HG03558 (cell line): ENCODE results near the gene RGMA.
A peak's percentile ranks its signal among the peaks of the same experiment; 100 is the strongest.

Source experiments
- ATAC-seq: cut with Tn5 transposase; IDR thresholded peaks from one replicate; pipeline ENCODE4 v1.9.1; 2021; ENCODE audit warnings: moderate number of reproducible peaks; ENCODE audit not compliant: unreplicated experiment; ENCODE audit errors: extremely low read depth

RGMA gene

DNA sequence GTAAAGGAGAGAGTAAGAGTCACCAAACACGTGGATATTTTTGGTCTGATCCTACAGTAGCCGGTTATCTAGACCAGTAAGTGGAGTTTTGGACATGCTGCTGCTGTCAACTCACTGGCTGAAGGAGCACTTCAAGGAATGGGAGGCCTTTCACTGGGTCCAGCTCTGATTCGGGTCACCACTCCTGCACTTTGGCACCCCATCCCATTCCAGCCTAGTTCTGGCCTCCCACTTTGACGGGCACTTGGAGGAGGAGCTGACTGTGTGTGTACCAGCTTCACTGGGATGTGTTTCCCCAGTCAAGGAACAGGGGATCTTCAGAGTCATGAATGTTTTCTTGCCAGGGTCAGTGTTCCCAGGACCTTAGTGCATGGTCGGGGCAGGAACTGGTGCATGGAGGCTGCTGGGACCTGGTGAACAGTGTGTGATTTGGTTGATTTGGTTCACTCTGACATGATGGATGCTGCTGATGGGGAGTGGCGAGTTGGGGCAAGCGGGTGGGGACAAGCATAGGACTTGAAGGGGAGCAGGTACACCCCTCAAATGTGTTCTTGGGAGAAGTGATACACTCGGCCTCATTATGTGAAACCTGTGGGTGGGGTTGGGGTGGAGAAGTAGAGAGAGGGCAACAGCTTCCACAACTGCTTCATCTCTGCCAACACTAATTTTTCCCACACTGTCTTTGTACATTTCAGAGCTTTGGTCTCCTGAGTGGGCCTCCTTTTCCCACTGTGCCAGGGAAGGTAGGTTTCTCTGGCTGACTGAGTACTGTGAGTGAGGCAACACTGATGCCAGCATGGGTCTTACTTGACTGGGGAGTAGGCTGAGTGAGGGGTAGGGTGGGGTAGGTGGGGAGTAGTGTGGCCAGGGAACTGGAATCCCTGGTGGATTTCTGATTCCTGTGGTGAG is 64.0 kb downstream of the RGMA start:
- no peak for ATAC-seq

DNA sequence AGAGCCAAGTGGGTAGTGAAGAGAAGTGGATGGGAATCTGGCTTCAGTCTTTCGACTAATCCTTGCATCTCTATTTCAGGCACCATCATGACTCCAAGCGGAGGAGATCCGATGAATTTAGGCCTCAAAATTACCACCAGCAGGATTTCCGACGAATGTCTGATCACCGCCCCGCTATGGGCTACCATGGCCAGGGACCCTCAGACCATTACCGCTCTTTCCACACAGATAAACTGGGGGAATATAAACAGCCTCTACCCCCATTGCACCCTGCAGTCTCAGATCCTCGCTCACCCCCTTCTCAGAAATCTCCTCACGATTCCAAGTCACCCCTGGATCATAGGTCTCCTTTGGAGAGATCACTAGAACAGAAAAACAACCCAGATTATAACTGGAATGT is 64.7 kb downstream of the RGMA start:
- no peak for ATAC-seq

DNA sequence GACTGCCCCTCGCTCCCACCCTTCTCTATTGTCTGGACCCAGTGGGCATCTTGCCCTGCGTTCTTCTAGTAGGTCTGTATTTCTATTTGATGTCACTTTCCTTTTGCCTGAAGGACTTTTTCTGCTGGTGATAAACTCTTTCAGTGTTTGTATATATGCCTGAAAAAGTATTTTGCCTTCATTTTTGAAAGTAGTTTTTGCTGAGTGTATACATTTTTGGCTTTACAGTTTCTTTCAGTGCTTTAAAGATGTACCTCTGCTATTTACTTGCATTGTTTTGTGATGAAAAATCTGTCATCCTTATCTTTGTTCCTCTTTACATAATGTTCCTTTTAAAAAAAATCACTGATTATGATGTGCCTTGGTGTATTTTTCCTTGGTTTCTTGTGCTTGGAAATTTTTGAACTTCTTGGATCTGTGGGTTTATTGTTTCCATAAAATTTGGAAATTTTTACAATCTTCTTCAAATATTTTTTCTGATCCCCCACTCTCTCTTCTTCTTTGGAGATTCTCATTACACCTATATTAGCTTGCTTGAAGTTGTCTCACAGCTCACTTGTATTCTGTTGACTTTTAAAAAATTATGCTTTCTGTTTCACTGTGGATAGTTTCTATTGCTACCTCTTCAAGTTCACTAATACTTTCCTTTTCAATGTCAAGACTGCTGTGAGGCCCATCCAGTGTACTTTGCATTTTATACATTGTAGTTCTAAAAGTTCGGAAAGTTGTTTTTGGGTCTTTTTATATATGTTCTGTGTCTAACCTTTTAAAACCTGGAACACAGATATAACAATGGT is 67.8 kb downstream of the RGMA start:
- ATAC-seq: peak; percentile 77

DNA sequence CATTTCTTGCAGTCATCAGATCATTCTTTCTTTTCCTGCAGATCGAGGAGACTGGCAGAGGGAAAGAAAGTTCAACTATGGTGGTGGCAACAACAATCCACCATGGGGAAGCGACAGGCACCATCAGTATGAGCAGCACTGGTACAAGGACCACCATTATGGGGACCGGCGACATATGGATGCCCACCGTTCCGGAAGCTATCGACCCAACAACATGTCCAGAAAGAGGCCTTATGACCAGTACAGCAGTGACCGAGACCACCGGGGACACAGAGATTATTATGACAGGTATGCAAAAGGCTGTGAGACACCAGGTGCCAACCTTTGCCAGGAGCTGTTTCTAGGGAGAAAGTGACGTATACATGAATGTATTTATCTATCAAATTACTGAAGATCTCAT is 69.0 kb downstream of the RGMA start:
- no peak for ATAC-seq

DNA sequence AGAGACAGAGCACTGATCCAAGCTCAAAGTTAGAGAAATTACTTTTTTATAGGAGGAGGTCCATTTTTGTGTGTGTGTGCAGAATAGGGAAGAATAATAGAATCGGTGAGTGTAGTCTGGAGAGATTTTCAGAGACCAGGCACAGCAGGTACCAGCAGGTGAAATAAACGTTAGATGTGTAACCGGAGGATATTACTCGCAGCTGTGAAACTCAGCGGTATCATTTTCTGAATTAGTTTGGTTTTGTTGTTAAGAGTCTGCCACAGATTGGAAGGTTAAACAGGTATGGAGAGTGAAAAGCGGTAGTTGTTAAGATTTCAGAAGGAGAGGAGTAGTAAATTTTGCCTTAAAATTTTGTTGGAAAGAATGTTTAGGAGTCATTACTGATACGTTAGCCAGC is 69.9 kb downstream of the RGMA start:
- no peak for ATAC-seq

DNA sequence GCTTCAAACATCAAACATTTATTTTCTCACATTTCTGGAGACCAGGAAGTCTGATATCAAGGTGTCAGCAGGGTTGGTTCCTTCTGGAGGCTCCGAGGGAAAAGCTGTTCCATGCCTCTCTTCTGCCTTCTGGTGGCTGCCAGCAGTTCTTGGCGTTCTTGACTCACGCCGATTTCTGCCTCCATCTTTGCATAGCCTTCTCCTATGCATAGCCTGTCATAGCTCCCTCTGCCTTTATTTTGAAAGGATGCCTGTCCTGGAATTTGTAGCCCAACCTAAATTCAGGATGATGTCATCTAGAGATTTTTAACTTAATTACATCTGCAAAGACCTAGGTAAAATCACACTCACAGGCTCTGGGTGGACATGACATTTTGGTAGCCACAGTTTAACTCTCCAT is 70.4 kb downstream of the RGMA start:
- no peak for ATAC-seq

DNA sequence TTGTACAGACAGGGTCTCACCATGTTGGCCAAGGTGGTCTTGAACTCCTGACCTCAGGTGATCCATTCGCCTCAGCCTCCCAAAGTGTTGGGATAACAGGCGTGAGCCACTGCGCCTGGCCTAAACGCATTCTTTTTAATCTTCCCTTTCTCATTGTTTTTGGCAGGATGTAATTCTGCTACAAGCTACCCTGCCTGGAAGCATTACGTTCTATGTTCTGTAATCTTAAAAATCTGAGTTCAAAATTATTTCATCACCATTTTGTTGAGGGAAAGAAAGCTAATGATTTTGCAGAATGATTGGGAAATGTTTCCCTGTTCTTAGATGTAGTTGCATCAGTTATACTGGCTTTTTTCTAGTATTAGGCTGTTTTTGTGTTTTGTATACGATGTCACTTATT is 71.5 kb downstream of the RGMA start:
- no peak for ATAC-seq

DNA sequence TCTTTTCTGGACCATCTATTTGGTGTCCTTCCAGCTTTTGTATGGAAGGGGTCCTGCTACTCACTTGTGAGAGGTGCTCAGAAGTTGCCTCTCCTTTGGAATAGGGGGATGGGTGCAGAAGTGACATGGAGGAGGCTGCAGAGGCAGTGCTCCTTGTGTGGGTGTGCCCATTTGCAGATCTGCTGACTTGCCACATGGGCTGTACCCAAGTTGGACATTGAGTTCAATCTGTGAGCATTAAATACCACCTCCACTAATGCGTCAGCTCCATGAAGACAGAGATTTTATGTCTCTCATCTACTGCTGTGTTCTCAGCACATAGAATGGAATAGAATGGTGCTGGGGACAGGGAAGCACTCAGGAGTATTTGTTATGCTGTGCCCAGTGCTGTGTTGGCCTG is 76.2 kb downstream of the RGMA start:
- ATAC-seq: no peak

DNA sequence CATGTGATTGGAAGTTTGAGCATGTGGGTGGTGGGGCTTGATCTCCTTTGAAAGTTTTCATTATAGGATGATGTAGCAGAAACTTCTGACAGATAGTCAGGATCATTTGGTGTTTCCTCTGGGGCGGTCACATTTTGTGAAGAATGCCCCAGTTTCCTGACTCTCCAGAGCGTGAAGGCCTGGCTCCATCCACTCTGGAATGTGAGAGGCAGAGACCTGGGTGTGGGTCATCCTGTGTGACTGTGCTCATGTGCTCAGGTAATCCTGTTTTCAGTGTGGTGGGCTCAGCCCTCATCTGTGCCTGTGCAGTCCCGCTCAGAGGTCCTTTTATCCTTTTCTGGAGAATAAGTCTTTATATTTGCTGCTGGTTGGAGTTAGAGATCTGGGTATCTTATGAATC is 81.0 kb downstream of the RGMA start:
- no peak for ATAC-seq

DNA sequence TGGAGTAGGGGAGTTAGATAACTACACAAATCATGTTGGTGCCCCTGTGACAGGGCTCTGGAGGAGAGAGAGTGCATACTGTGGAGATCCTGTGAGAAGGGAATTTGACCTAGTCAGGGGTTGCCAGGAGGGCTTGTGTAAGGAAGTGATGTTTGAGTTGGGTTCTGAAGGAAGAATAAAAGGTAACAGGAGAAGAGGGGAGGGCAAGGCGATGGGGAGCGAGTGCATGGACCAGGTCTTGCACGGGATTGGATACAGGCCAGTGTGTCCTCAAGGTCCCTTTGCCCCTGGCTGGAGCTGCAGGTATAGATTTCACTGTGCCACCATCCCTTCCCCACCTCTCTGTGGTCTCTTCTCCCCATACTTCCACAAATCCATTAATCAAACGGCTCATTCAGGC is 83.9 kb downstream of the RGMA start:
- no peak for ATAC-seq

DNA sequence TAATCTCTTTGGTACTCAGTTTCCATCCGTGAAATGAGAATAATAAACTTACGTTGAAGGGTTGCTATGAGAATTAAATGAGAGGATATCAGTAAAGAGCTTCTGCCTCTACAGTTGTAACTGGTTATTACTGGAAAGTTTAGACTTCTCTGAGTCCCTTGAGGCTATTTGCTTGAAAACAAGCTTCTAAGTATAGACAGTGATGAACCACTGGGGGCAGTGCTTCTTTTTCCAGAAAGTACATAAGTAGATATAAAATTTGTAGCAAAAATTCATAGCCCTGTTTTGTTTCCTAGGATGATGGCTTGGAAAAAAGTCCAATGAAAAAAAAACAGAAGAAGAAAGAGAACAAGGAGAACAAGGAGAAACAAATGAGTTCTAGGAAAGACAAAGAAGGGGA is 87.1 kb downstream of the RGMA start:
- ATAC-seq: no peak

DNA sequence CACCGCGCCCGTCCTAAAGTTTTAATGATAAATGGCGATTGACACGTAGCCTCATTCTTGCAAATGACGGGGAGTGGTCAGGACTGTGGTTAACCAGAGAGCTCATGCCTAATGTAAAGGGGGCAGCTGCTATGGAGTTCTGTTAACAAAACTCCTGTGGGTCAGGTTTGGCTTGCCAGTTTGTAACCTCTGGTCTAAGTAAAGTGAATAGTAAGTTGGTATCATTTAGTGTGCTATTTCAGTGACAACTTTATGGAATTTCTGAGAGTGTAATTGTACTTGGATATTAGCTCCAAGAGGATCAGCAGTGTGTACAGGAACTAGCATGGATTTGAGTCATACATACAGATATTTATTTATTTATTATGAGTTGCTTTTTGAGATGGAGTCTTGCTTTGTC is 87.9 kb downstream of the RGMA start:
- no peak for ATAC-seq

DNA sequence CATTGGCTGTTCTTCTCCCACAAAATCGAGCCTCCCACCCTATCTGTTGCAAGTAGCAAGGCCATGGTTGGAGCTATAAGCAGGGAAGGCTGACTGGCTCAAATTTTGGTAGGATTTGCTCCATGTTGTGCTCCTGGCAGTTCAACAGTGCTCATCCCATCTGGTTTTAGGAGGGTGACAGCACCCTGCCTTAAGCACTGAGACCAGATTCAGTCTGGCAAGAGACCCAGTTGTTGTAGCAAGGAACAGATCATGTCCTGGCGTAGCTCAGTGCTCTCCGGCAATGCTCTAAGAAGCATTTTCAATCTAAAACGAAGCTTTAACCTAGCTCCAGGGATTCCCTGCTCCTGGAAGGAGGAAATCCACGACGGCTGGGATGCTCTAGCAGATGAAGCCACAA is 91.2 kb downstream of the RGMA start:
- no peak for ATAC-seq

DNA sequence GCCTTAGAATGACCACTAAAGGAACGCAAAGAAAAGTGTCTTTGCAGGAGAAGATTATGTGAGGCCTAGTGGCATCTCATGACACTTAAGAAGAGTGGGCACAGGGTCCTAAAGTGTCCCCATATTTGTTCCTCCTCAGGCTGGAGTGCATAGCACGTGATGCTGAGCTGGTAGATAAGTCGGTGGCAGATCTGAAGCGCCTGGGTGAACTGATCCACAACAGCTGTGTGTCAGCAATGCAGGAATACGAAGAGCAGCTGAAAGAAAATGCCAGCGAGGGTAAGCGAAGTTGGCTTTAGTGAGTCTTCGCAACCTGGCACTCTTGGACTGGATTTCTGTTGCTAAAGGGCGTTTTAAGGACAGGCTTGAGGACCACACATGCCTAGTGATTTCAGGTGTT is 96.3 kb downstream of the RGMA start:
- no peak for ATAC-seq

DNA sequence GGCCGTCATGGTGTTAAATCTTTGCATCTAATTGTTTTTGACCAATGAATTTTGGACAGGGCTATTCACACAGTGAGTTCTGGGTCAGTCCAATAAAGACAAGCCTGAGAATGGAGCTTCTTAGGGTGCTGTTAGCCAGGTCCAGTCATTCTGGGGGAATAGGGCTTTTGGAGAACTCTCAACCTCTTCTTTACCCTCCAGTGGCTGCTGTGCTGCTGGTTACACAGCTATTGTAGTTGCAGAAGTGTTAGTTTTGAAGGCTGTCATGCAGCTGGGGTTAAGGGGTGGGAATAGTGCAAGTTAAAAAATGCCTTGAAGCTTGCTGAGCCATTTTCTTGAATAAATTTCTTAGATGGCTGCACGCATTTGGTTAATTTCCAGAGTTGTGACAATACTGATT is 99.0 kb downstream of the RGMA start:
- ATAC-seq: no peak

DNA sequence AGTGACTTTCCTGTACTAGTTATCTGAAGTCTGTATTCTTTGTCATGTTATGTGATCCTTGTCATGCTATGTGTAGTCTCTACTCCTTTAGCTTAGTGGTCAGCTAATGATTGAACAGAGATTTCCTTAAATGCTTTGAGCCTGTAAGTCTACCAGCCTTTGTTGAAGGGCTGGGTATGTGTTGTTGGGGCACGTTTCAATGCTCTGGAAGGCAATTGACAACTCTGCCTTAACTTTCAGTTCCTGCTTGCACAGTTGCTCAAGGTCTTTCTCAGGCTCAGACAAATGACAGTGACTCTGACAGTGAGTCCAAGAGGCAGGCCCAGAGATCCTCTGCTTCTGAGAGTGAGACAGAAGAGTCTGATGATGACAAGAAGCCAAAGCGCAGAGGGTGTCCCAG is 99.5 kb downstream of the RGMA start:
- peak; percentile 59 for ATAC-seq
